Measurements from ENCODE around the gene TPRG1.

Gene TPRG1

GRCh38 chr3:189214651-189215050 lies 42.9 kb downstream of the TPRG1 start:
- Histone ChIP-seq H3K27ac (ENCODE audit: insufficient read depth, low read length, poor library complexity, severe bottlenecking) (no peak overlapping the region), H3K9me3 (ENCODE audit: control insufficient read depth, low read length) (no peaks in the 10 kb centered on the region), H3K4me1 (ENCODE audit: control insufficient read depth, insufficient read depth, low read length, poor library complexity, severe bottlenecking) (no peaks in the 10 kb centered on the region), H3K36me3 (ENCODE audit: control insufficient read depth, insufficient read depth, low read length) (no peaks in the 10 kb centered on the region), H3K27me3 (replicated peaks; ENCODE audit: control insufficient read depth, insufficient read depth, low read length, poor library complexity, severe bottlenecking) (no peaks in the 10 kb centered on the region), H3K4me3 (ENCODE audit: insufficient read depth, low read depth, low read length, poor library complexity, severe bottlenecking) (no peak overlapping the region)
- no peak for DNase-seq

- Histone ChIP-seq H3K36me3 (ENCODE audit: control insufficient read depth, insufficient read depth, low read length) (no peaks in the 10 kb centered on the region), H3K4me1 (ENCODE audit: control insufficient read depth, insufficient read depth, low read length, poor library complexity, severe bottlenecking) (no peaks in the 10 kb centered on the region)
- DNase-seq, result no peak
These were observed 51.3 kb downstream of the TPRG1 start for GRCh38 chr3:189222927-189223636.

GRCh38 chr3:189225431-189225830 lies 53.7 kb downstream of the TPRG1 start:
- no peak overlapping the region for H3K4me3 ChIP-seq (ENCODE audit: insufficient read depth, low read depth, low read length, poor library complexity, severe bottlenecking)
- no peaks in the 10 kb centered on the region for H3K9me3 ChIP-seq (ENCODE audit: control insufficient read depth, low read length)
- DNase-seq, result no peak
- H3K27me3 ChIP-seq (replicated peaks; ENCODE audit: control insufficient read depth, insufficient read depth, low read length, poor library complexity, severe bottlenecking), result no peaks in the 10 kb centered on the region
- H3K4me1 ChIP-seq (ENCODE audit: control insufficient read depth, insufficient read depth, low read length, poor library complexity, severe bottlenecking), result no peaks in the 10 kb centered on the region
- H3K27ac ChIP-seq (ENCODE audit: insufficient read depth, low read length, poor library complexity, severe bottlenecking), result no peak overlapping the region
- H3K36me3 ChIP-seq (ENCODE audit: control insufficient read depth, insufficient read depth, low read length), result no peaks in the 10 kb centered on the region

More at GRCh38 chr3:189222927-189223636, 51.3 kb downstream of the TPRG1 start:
- H3K4me3 ChIP-seq (ENCODE audit: insufficient read depth, low read depth, low read length, poor library complexity, severe bottlenecking), result no peak overlapping the region
- H3K9me3 ChIP-seq (ENCODE audit: control insufficient read depth, low read length), result no peaks in the 10 kb centered on the region
- no peaks in the 10 kb centered on the region for H3K27me3 ChIP-seq (replicated peaks; ENCODE audit: control insufficient read depth, insufficient read depth, low read length, poor library complexity, severe bottlenecking)
- H3K27ac ChIP-seq (ENCODE audit: insufficient read depth, low read length, poor library complexity, severe bottlenecking), result no peak overlapping the region

- Histone ChIP-seq H3K4me3 (ENCODE audit: insufficient read depth, low read depth, low read length, poor library complexity, severe bottlenecking) (no peak overlapping the region), H3K27ac (ENCODE audit: insufficient read depth, low read length, poor library complexity, severe bottlenecking) (no peak overlapping the region), H3K36me3 (ENCODE audit: control insufficient read depth, insufficient read depth, low read length) (no peaks in the 10 kb centered on the region), H3K27me3 (replicated peaks; ENCODE audit: control insufficient read depth, insufficient read depth, low read length, poor library complexity, severe bottlenecking) (no peaks in the 10 kb centered on the region), H3K4me1 (ENCODE audit: control insufficient read depth, insufficient read depth, low read length, poor library complexity, severe bottlenecking) (no peaks in the 10 kb centered on the region), H3K9me3 (ENCODE audit: control insufficient read depth, low read length) (no peaks in the 10 kb centered on the region)
- DNase-seq, result no peak
These were observed 55.5 kb downstream of the TPRG1 start for GRCh38 chr3:189227249-189227648.

GRCh38 chr3:189229196-189229828 lies 57.5 kb downstream of the TPRG1 start:
- no peaks in the 10 kb centered on the region for H3K9me3 ChIP-seq (ENCODE audit: control insufficient read depth, low read length)
- no peak for DNase-seq
- H3K27me3 ChIP-seq (replicated peaks; ENCODE audit: control insufficient read depth, insufficient read depth, low read length, poor library complexity, severe bottlenecking), result no peaks in the 10 kb centered on the region
- no peaks in the 10 kb centered on the region for H3K4me1 ChIP-seq (ENCODE audit: control insufficient read depth, insufficient read depth, low read length, poor library complexity, severe bottlenecking)
- H3K36me3 ChIP-seq (ENCODE audit: control insufficient read depth, insufficient read depth, low read length), result no peaks in the 10 kb centered on the region
- no peak overlapping the region for H3K4me3 ChIP-seq (ENCODE audit: insufficient read depth, low read depth, low read length, poor library complexity, severe bottlenecking)
- H3K27ac ChIP-seq (ENCODE audit: insufficient read depth, low read length, poor library complexity, severe bottlenecking), result no peak overlapping the region

- H3K9me3 ChIP-seq (ENCODE audit: control insufficient read depth, low read length), result no peaks in the 10 kb centered on the region
- H3K27ac ChIP-seq (ENCODE audit: insufficient read depth, low read length, poor library complexity, severe bottlenecking), result no peak overlapping the region
- H3K27me3 ChIP-seq (replicated peaks; ENCODE audit: control insufficient read depth, insufficient read depth, low read length, poor library complexity, severe bottlenecking), result no peaks in the 10 kb centered on the region
These were observed 61.0 kb downstream of the TPRG1 start for GRCh38 chr3:189232790-189233189.

GRCh38 chr3:189233225-189233858 lies 61.6 kb downstream of the TPRG1 start:
- Histone ChIP-seq H3K36me3 (ENCODE audit: control insufficient read depth, insufficient read depth, low read length) (no peaks in the 10 kb centered on the region), H3K27me3 (replicated peaks; ENCODE audit: control insufficient read depth, insufficient read depth, low read length, poor library complexity, severe bottlenecking) (no peaks in the 10 kb centered on the region), H3K9me3 (ENCODE audit: control insufficient read depth, low read length) (no peaks in the 10 kb centered on the region), H3K27ac (ENCODE audit: insufficient read depth, low read length, poor library complexity, severe bottlenecking) (no peak overlapping the region), H3K4me1 (ENCODE audit: control insufficient read depth, insufficient read depth, low read length, poor library complexity, severe bottlenecking) (no peaks in the 10 kb centered on the region), H3K4me3 (ENCODE audit: insufficient read depth, low read depth, low read length, poor library complexity, severe bottlenecking) (no peak overlapping the region)
- no peak for DNase-seq

More at GRCh38 chr3:189232790-189233189, 61.0 kb downstream of the TPRG1 start:
- H3K4me3 ChIP-seq (ENCODE audit: insufficient read depth, low read depth, low read length, poor library complexity, severe bottlenecking), result no peak overlapping the region
- H3K4me1 ChIP-seq (ENCODE audit: control insufficient read depth, insufficient read depth, low read length, poor library complexity, severe bottlenecking), result no peaks in the 10 kb centered on the region
- DNase-seq, result no peak
- H3K36me3 ChIP-seq (ENCODE audit: control insufficient read depth, insufficient read depth, low read length), result no peaks in the 10 kb centered on the region

GRCh38 chr3:189235214-189235613 lies 63.4 kb downstream of the TPRG1 start:
- DNase-seq, result no peak
- H3K4me3 ChIP-seq (ENCODE audit: insufficient read depth, low read depth, low read length, poor library complexity, severe bottlenecking), result no peak overlapping the region
- H3K27ac ChIP-seq (ENCODE audit: insufficient read depth, low read length, poor library complexity, severe bottlenecking), result no peak overlapping the region
- no peaks in the 10 kb centered on the region for H3K4me1 ChIP-seq (ENCODE audit: control insufficient read depth, insufficient read depth, low read length, poor library complexity, severe bottlenecking)
- H3K27me3 ChIP-seq (replicated peaks; ENCODE audit: control insufficient read depth, insufficient read depth, low read length, poor library complexity, severe bottlenecking), result no peaks in the 10 kb centered on the region
- H3K36me3 ChIP-seq (ENCODE audit: control insufficient read depth, insufficient read depth, low read length), result no peaks in the 10 kb centered on the region
- no peaks in the 10 kb centered on the region for H3K9me3 ChIP-seq (ENCODE audit: control insufficient read depth, low read length)

GRCh38 chr3:189236352-189236751 lies 64.6 kb downstream of the TPRG1 start:
- H3K27me3 ChIP-seq (replicated peaks; ENCODE audit: control insufficient read depth, insufficient read depth, low read length, poor library complexity, severe bottlenecking), result no peaks in the 10 kb centered on the region
- no peak overlapping the region for H3K4me3 ChIP-seq (ENCODE audit: insufficient read depth, low read depth, low read length, poor library complexity, severe bottlenecking)
- no peaks in the 10 kb centered on the region for H3K4me1 ChIP-seq (ENCODE audit: control insufficient read depth, insufficient read depth, low read length, poor library complexity, severe bottlenecking)
- H3K36me3 ChIP-seq (ENCODE audit: control insufficient read depth, insufficient read depth, low read length), result no peaks in the 10 kb centered on the region
- no peak overlapping the region for H3K27ac ChIP-seq (ENCODE audit: insufficient read depth, low read length, poor library complexity, severe bottlenecking)
- H3K9me3 ChIP-seq (ENCODE audit: control insufficient read depth, low read length), result no peaks in the 10 kb centered on the region
- DNase-seq, result no peak

GRCh38 chr3:189237526-189237925 lies 65.8 kb downstream of the TPRG1 start:
- no peak for DNase-seq
- Histone ChIP-seq H3K4me1 (ENCODE audit: control insufficient read depth, insufficient read depth, low read length, poor library complexity, severe bottlenecking) (no peaks in the 10 kb centered on the region), H3K27ac (ENCODE audit: insufficient read depth, low read length, poor library complexity, severe bottlenecking) (no peak overlapping the region), H3K4me3 (ENCODE audit: insufficient read depth, low read depth, low read length, poor library complexity, severe bottlenecking) (no peak overlapping the region), H3K9me3 (ENCODE audit: control insufficient read depth, low read length) (no peaks in the 10 kb centered on the region), H3K27me3 (replicated peaks; ENCODE audit: control insufficient read depth, insufficient read depth, low read length, poor library complexity, severe bottlenecking) (no peaks in the 10 kb centered on the region), H3K36me3 (ENCODE audit: control insufficient read depth, insufficient read depth, low read length) (no peaks in the 10 kb centered on the region)
